PC-9 (cell line): ENCODE data around the gene BFSP2. TPM values are rescaled to one million over a fixed set of nuclear protein-coding genes. Genes with fewer than 3 reads are reported as not detected.
"Not testable (repeated sequence)": the region's sequence is repeated elsewhere in the genome, so short reads cannot be mapped to it uniquely, and the experiment has no call there.

Source experiments
- BruUV-seq: library from RNA; stranded (reverse); fragments of 400-500 nt; replicated peaks from 2 replicates; lab custom pipeline; 2021; lab: Mats Ljungman, UMichigan
- CTCF ChIA-PET: fragments of 300-600 bp; sonication (Branson Sonifier 250); formaldehyde crosslinking; loops from one replicate; lab custom pipeline; 2022; ENCODE audit warnings: antibody characterized with exemption; lab: Charles Lee
- POLR2A ChIA-PET: fragments of 300-600 bp; sonication (Branson Sonifier 250); formaldehyde crosslinking; loops from one replicate; lab custom pipeline; 2022; ENCODE audit warnings: antibody characterized with exemption; ENCODE audit not compliant: unreplicated experiment; lab: Charles Lee
- DNase-seq, 2 experiments: peaks; one replicate each; pipeline versions ENCODE4 v3.0.0 to v3.0.0-alpha.2; 2015 to 2022; ENCODE audit warnings: mixed read lengths in 1 of 2
- H2AFZ ChIP-seq: fragments of 200-600 bp; sonication (generic); 2 replicates; pipeline ENCODE4 v1.8.1; 2017; ENCODE audit warnings: antibody characterized with exemption
- H3F3A ChIP-seq: fragments of 200-600 bp; sonication (generic); 2 replicates; pipeline ENCODE4 v1.8.1; 2017; ENCODE audit warnings: antibody characterized with exemption, mild to moderate bottlenecking, low read depth; ENCODE audit not compliant: insufficient read depth
- H3K27ac ChIP-seq: fragments of 200-600 bp; sonication (generic); 2 replicates; pipeline ENCODE4 v1.6.1; 2016; ENCODE audit warnings: mixed run types
- H3K27me3 ChIP-seq: fragments of 200-600 bp; sonication (generic); 2 replicates; pipeline ENCODE4 v1.6.1; 2016; ENCODE audit warnings: low read depth, mixed run types; ENCODE audit not compliant: insufficient read depth
- H3K36me3 ChIP-seq: fragments of 200-600 bp; sonication (generic); 2 replicates; pipeline ENCODE4 v1.6.1; 2016; ENCODE audit warnings: low read depth, mixed run types
- H3K4me1 ChIP-seq: fragments of 200-600 bp; sonication (generic); replicated peaks from 2 replicates; pipeline ENCODE4 v1.6.1; 2016; ENCODE audit warnings: mixed run types; ENCODE audit not compliant: insufficient read depth
- H3K4me2 ChIP-seq: fragments of 200-600 bp; sonication (generic); 2 replicates; pipeline ENCODE4 v1.6.1; 2017; ENCODE audit warnings: mixed run types
- H3K4me3 ChIP-seq: fragments of 200-600 bp; sonication (generic); 2 replicates; pipeline ENCODE4 v1.6.1; 2016; ENCODE audit warnings: mixed run types
- H3K79me2 ChIP-seq: fragments of 200-600 bp; sonication (generic); 2 replicates; pipeline ENCODE4 v1.6.1; 2017; ENCODE audit warnings: low read depth, mixed run types
- H3K9me2 ChIP-seq: fragments of 200-600 bp; sonication (generic); 2 replicates; pipeline ENCODE4 v1.8.1; 2017; ENCODE audit warnings: mild to moderate bottlenecking; ENCODE audit not compliant: insufficient read depth
- H3K9me3 ChIP-seq: fragments of 200-600 bp; sonication (generic); 2 replicates; pipeline ENCODE4 v1.8.1; 2016; ENCODE audit warnings: low read depth; ENCODE audit not compliant: insufficient read depth
- H4K20me1 ChIP-seq: fragments of 200-600 bp; sonication (generic); 2 replicates; pipeline ENCODE4 v1.8.1; 2017; ENCODE audit not compliant: insufficient read depth
- EZH2 ChIP-seq: fragments of 200-600 bp; sonication (generic); IDR thresholded peaks from 2 replicates; pipeline ENCODE4 v1.8.0; 2017; ENCODE audit warnings: antibody characterized with exemption, low read depth
- intact Hi-C: fragments of 100-400 bp; cut with micrococcal nuclease; formaldehyde crosslinking; loops from one replicate; pipeline ENCODE4 v1.10.0; 2022; ENCODE audit not compliant: unreplicated experiment
- total RNA-seq: library from RNA; stranded (reverse); gene quantifications from 2 replicates; pipeline ENCODE4 v1.2.3, GENCODE V29; 2021
- TF ChIP-seq, protein P1 (sequence below): fragments of 200-600 bp; sonication (generic); conservative IDR thresholded peaks from 2 replicates; pipeline ENCODE4 v1.6.1; 2017; ENCODE audit warnings: mixed run types, antibody characterized with exemption, mild to moderate bottlenecking, moderate library complexity

The BFSP2 gene
- total RNA-seq, 1 experiment from 2014 or later: not detected

DNA sequence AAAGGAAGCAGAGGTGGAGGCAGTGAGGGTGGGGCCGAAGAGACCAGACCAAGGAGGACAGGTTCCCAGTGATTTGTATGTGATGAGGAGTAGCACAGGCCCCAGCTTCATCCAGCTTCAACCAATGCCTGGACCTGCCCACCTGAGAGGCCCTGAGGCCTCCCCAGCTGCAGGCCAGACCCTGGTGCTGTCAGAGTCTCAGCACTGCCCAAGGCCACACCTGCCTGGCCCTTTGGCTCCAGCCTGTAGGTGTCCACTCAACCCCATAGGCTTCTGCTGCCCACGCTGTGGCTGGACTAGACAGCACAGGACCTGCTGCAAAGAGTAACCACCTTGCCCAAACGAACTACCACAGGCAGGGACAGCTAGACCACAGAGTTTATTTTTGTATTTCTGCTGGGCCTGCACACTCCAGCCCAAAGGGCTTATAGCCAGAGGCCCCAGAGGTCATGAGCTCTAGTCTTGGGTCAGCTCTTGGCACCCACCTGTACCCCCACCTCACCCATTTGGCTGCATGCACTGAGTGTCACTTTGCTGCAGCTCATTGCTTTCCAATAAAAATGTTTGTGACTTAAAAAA lies 91.7 kb downstream of the BFSP2 start:
- peaks cover 15% of the 10 kb centered on the region for H3K4me1 ChIP-seq
- no peak for DNase-seq
- H3K79me2 ChIP-seq: no peaks in the 10 kb centered on the region
- H3K9me2 ChIP-seq: no peaks in the 10 kb centered on the region; the same call in 1 of the 2 replicates
- H3K27me3 ChIP-seq: no peaks in the 10 kb centered on the region
- BruUV-seq: no TSS peak
- H2AFZ ChIP-seq: no peak overlapping the region
- TF ChIP-seq EZH2: no peak
- TF ChIP-seq, protein P1, sequence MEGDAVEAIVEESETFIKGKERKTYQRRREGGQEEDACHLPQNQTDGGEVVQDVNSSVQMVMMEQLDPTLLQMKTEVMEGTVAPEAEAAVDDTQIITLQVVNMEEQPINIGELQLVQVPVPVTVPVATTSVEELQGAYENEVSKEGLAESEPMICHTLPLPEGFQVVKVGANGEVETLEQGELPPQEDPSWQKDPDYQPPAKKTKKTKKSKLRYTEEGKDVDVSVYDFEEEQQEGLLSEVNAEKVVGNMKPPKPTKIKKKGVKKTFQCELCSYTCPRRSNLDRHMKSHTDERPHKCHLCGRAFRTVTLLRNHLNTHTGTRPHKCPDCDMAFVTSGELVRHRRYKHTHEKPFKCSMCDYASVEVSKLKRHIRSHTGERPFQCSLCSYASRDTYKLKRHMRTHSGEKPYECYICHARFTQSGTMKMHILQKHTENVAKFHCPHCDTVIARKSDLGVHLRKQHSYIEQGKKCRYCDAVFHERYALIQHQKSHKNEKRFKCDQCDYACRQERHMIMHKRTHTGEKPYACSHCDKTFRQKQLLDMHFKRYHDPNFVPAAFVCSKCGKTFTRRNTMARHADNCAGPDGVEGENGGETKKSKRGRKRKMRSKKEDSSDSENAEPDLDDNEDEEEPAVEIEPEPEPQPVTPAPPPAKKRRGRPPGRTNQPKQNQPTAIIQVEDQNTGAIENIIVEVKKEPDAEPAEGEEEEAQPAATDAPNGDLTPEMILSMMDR: no peak
- H3K27ac ChIP-seq: no peak overlapping the region
- intact Hi-C loops: no loop called here
- ChIA-PET POLR2A (no interaction called here), CTCF (interaction anchor here (0.6 kb wide), 1 partner anchor 492 kb away, joined by 3 read pairs; no protein-coding TSS in a partner anchor)
- H3K9me3 ChIP-seq: no peaks in the 10 kb centered on the region; the same call in 1 of the 2 replicates
- H3K36me3 ChIP-seq: no peaks in the 10 kb centered on the region
- no peak overlapping the region for H3K4me2 ChIP-seq
- H3F3A ChIP-seq: 0 out of 2 replicates have a peak, but pooled peaks cover 4% of the 10 kb centered on the region
- H3K4me3 ChIP-seq: no peak overlapping the region
- no peaks in the 10 kb centered on the region for H4K20me1 ChIP-seq

DNA sequence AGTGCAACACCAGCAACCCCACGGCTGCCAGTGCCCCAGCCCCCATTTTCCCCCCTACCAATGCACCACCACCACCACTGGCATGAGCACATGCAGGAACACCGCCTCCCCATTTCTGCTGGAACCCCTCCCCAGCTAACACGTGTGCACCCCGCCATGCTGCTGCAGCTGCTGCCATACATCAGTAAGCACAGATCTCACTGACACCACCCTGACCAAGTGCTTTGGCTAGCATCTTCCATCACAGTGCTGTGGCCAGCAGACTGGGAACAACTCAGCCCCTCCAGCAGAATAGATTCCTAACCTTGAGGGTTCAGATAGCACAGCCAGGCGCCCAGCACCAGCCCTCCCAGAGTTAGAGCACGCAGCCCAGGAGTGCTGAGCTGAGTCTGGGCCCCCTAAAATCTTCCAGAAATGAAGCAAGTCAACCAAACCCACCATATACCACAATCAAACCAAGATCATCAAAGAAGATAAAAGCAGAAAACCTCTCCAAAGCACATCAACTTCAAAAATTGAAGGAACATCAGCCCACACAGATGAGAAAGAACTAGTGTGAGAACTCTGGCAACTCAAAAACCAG lies 92.4 kb downstream of the BFSP2 start:
- Histone ChIP-seq H3K4me2 (no peak overlapping the region), H3K9me3 (no peaks in the 10 kb centered on the region), H4K20me1 (no peaks in the 10 kb centered on the region), H3K27ac (no peak overlapping the region), H3K36me3 (no peaks in the 10 kb centered on the region), H3K27me3 (no peaks in the 10 kb centered on the region), H3K4me1 (peaks cover 15% of the 10 kb centered on the region), H3K9me2 (no peaks in the 10 kb centered on the region; the same call in 1 of the 2 replicates), H2AFZ (no peak overlapping the region), H3F3A (0 out of 2 replicates have a peak, but pooled peaks cover 4% of the 10 kb centered on the region), H3K4me3 (no peak overlapping the region), H3K79me2 (no peaks in the 10 kb centered on the region)
- intact Hi-C loops: no loop called here
- POLR2A ChIA-PET: no interaction called here
- BruUV-seq: no TSS peak
- CTCF ChIA-PET: interaction anchor here (0.6 kb wide), 1 partner anchor 491 kb away, joined by 3 read pairs; no protein-coding TSS in a partner anchor
- TF ChIP-seq, protein P1: no peak
- no peak for TF ChIP-seq EZH2
- no peak for DNase-seq

DNA sequence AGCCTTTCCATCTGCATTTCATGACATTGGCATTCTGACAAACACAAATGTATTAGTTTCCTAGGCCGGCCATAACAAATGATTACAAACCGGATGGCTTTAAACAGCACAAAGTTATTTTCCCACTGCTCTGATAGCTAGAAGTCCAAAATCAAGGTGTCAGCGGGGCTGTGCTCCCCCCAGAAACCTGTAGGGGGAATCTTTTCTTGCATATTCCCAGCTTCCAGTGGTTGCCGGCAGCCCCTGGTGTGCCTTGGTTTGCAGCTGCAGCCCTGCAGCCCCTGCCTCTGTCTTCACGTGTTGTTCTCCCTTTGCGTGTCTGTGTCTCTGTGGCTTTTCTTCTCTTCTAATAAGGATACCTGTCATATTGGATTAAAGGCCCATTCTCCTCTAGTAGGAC lies 94.6 kb downstream of the BFSP2 start:
- peaks cover 3% of the 10 kb centered on the region; the same call in 1 of the 2 replicates for H3K4me1 ChIP-seq
- intact Hi-C loops: no loop called here
- H3K9me3 ChIP-seq: no peaks in the 10 kb centered on the region
- no peaks in the 10 kb centered on the region for H3F3A ChIP-seq
- H3K27ac ChIP-seq: no peak overlapping the region
- CTCF ChIA-PET: no interaction called here
- H3K4me3 ChIP-seq: no peak overlapping the region
- TF ChIP-seq, protein P1: peak; percentile 31; the same call in 1 of the 2 replicates
- no peak for TF ChIP-seq EZH2
- H4K20me1 ChIP-seq: no peaks in the 10 kb centered on the region
- no peaks in the 10 kb centered on the region for H3K36me3 ChIP-seq
- no TSS peak for BruUV-seq
- no peaks in the 10 kb centered on the region; the same call in 1 of the 2 replicates for H3K9me2 ChIP-seq
- H2AFZ ChIP-seq: no peak overlapping the region
- H3K79me2 ChIP-seq: no peaks in the 10 kb centered on the region
- no peaks in the 10 kb centered on the region for H3K27me3 ChIP-seq
- no peak overlapping the region for H3K4me2 ChIP-seq
- DNase-seq: no peak
- POLR2A ChIA-PET: no interaction called here

DNA sequence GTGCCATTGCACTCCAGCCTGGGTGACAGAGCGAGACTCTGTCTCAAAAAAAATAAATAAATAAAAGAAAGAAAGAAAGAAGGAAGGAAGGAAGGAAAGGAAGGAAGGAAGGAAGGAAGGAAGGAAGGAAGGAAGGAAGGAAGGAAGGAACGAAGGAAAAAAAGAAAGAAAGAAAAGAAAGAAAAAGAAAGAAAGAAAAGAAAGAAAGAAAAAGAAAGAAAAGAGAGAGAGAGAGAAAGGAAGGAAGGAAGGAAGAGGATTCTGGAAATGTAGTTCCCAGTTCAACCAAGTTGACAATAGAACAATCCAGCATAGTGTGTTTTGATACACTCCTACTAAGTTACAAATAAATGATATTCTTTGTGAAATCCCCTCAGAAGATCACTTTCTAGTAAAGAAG lies 102.7 kb downstream of the BFSP2 start:
- intact Hi-C loops, BruUV-seq, H3K4me1 ChIP-seq, H3K36me3 ChIP-seq, H3K4me2 ChIP-seq, H2AFZ ChIP-seq, H3K27me3 ChIP-seq, DNase-seq, POLR2A ChIA-PET, H4K20me1 ChIP-seq, H3K9me3 ChIP-seq, H3K27ac ChIP-seq, H3F3A ChIP-seq, H3K4me3 ChIP-seq, H3K79me2 ChIP-seq, CTCF ChIA-PET, H3K9me2 ChIP-seq: not testable (repeated sequence)
